Large intestine (tissue), 3 donors: ENCODE data around the gene HERC2. TPM values are rescaled to one million over a fixed set of nuclear protein-coding genes. Genes with fewer than 3 reads are reported as not detected.
"Not testable (repeated sequence)": the region's sequence is repeated elsewhere in the genome, so short reads cannot be mapped to it uniquely, and the experiment has no call there.

Source experiments
- DNase-seq, 2 donors: peaks; one replicate each; pipeline versions ENCODE4 v3.0.0 to v3.0.0-alpha.2; 2013
- H3K27ac ChIP-seq: one replicate; pipeline ENCODE4 v1.5.1; 2013; ENCODE audit warnings: low read length
- H3K27me3 ChIP-seq: 2 replicates; pipeline ENCODE4 v1.6.1; 2013; ENCODE audit warnings: low read length; ENCODE audit not compliant: control insufficient read depth, insufficient read depth
- H3K36me3 ChIP-seq: 2 replicates; pipeline ENCODE4 v1.6.1; 2013; ENCODE audit warnings: low read length; ENCODE audit not compliant: control insufficient read depth, insufficient read depth
- H3K4me1 ChIP-seq: one replicate; pipeline ENCODE4 v1.6.1; 2013; ENCODE audit warnings: low read length; ENCODE audit not compliant: control insufficient read depth, insufficient read depth
- H3K4me3 ChIP-seq: one replicate; pipeline ENCODE4 v1.5.1; 2013; ENCODE audit warnings: low read length
- H3K9me3 ChIP-seq: one replicate; pipeline ENCODE4 v1.6.1; 2013; ENCODE audit warnings: mild to moderate bottlenecking, low read depth, low read length, moderate library complexity; ENCODE audit not compliant: control insufficient read depth
- WGBS: methylation state at CpG from one replicate; pipeline ENCODE4 v1.1.5; 2013; ENCODE audit warnings: low lambda C conversion rate; ENCODE audit not compliant: insufficient coverage; 5-methylcytosine and 5-hydroxymethylcytosine counted together
- polyA plus RNA-seq: library from polyadenylated mRNA; unstranded; fragments of 120-200 nt; gene quantifications from one replicate; pipeline ENCODE4 v1.2.1, GENCODE V29; 2013

Gene HERC2
- polyA plus RNA-seq, 1 donor, result 42.7 TPM

DNA sequence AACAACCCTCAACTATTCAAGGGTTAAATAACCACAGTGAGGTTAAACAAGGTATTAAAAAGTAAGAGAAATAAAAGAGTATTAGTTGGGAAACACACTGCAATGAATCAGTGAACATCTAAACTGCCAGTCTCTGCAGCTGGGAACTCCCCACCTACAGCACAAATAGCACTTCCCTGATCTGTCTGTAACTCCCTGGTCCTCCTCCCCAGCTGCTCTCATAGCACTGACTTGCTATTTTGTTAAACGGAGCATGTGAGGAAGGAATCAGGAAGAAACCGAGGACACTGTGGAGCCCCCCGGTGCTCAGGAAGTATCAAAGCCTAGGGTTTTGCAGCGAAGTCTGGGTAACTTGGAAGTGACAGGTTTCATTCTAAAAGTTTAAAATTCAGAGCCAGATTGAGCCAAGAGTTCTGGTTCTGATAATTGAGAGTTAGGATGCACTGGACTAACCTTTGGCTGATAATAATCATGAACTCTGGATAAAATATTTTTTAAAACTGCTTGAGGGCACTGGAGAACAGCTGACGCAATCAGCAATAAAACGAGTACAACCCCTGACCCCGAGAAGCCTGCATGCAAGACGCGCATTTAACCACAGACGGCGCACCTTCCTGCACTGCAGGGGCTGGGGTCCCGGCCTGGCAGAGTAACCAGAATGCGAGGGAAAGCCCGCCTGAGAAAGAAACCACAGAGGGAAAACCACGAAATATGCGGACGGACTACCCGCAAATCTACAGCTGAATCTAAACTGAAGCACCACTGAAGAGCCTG lies 118.7 kb downstream of the HERC2 start:
- H3K4me1 ChIP-seq, H3K4me3 ChIP-seq, H3K27ac ChIP-seq, DNase-seq, H3K9me3 ChIP-seq, H3K27me3 ChIP-seq: not testable (repeated sequence)
- peaks cover 11% of the 10 kb centered on the region for H3K36me3 ChIP-seq
- no CpG with 5 or more reads among the region's 18 CpGs for WGBS

DNA sequence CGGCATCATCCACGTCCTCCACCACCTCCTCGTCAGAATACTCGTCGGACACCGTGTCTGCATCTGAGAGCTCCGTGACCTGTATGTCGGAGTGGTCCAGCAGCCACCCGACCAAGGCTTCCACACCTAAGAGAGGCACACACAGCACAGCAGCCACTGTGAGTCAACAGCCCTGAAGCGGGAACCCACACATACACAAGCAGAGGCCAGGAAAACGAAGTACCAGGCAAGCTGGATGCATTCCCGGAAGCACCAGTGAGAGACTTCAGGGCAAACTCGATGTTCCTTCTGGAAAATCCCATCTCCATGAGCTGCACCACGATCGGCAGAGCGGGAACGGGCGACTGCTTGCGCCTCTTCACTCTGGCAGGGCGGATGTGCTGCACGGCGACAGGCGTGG lies 119.9 kb downstream of the HERC2 start:
- peaks cover 17% of the 10 kb centered on the region for H3K36me3 ChIP-seq
- not testable (repeated sequence) for DNase-seq, H3K9me3 ChIP-seq, H3K4me1 ChIP-seq, H3K4me3 ChIP-seq, H3K27me3 ChIP-seq, H3K27ac ChIP-seq
- no CpG with 5 or more reads among the region's 23 CpGs for WGBS

DNA sequence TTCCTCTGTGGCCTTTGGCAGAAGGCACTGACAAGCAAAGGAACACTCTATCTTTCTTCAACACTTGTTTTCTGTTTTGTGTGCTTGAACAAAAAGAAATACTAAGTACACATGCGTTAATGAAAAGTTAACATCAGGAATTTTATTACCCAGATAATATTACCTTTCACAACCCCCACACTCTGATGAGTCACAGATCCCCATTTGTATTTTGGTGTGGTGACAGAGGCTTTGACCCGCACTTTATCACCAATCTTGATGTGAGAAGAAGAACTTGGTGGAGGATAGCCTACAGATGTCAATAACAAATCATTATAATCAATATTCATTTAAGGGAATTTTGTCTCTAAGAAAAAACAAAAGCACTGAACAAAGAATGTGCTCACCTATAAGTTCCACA lies 123.8 kb downstream of the HERC2 start:
- no CpG with 5 or more reads among the region's 2 CpGs for WGBS
- not testable (repeated sequence) for H3K27ac ChIP-seq, H3K4me1 ChIP-seq, H3K27me3 ChIP-seq, H3K4me3 ChIP-seq, DNase-seq, H3K9me3 ChIP-seq
- peaks cover 22% of the 10 kb centered on the region for H3K36me3 ChIP-seq

DNA sequence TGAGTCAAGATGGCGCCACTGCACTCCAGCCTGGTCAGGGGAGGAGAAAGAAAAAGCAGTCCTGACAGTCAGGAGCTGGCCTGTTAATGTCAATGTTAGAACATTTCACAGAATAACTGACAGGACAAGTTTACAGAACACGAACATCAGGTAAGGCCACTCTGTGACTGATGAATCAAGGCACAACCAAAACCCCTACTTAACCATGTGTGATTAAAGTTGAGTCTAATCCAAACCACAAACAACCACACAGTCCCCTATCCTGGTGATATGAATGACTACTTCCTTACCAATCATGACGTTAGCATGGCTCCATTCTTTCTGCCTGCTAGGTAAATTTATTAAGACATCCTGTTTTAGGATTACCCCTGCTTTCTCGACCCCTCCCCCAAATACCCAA lies 124.3 kb downstream of the HERC2 start:
- not testable (repeated sequence) for H3K9me3 ChIP-seq, H3K4me1 ChIP-seq, H3K27ac ChIP-seq, DNase-seq, H3K27me3 ChIP-seq, H3K4me3 ChIP-seq
- H3K36me3 ChIP-seq, result peaks cover 23% of the 10 kb centered on the region
- no CpG with 5 or more reads among the region's 4 CpGs for WGBS

DNA sequence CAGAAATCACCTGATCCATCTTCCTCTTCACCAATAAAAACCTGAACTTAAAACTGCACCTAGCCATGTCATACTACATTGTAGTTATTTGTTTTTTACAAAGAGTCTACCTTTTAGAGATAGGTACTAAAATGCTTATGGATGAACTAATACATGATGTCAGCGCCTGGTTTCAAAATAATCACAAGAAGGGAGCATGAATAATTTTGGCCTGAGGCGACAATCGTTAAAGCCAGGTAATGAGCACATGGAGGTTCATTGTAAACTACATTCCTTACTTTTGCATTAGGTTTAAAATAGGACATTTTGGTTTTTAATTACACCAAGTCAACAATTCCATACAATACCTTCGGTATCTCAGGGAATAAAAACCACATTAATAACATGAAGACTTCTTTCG lies 125.4 kb downstream of the HERC2 start:
- no CpG with 5 or more reads among the region's 5 CpGs for WGBS
- not testable (repeated sequence) for H3K4me3 ChIP-seq, H3K27ac ChIP-seq, H3K4me1 ChIP-seq, H3K27me3 ChIP-seq, H3K9me3 ChIP-seq, DNase-seq
- H3K36me3 ChIP-seq, result peaks cover 28% of the 10 kb centered on the region

DNA sequence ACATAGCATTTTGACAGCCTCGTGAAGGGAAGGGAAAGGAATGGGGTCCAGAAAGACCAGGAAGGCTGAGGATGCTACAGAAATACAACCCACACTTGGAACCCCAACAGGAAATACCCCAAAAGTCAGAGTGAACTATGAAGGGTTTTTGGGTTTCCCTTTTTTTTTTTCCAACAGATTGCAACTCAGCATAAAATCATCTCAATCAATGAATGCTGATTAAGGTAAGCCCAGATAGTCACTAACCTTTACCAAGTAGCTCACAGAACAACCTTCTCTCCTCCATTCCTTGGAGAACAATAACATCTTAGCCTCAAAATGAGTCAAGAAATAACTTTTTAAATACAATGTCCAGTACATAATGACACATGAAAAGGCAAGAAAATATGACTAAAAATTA lies 129.2 kb downstream of the HERC2 start:
- no peak overlapping the region for H3K4me3 ChIP-seq
- H3K27me3 ChIP-seq, result no peaks in the 10 kb centered on the region
- DNase-seq, result no peak
- no peaks in the 10 kb centered on the region for H3K9me3 ChIP-seq
- H3K36me3 ChIP-seq, result peaks cover 32% of the 10 kb centered on the region
- H3K4me1 ChIP-seq, result no peaks in the 10 kb centered on the region
- H3K27ac ChIP-seq, result no peak overlapping the region
- no CpG with 5 or more reads among the region's 1 CpG for WGBS

DNA sequence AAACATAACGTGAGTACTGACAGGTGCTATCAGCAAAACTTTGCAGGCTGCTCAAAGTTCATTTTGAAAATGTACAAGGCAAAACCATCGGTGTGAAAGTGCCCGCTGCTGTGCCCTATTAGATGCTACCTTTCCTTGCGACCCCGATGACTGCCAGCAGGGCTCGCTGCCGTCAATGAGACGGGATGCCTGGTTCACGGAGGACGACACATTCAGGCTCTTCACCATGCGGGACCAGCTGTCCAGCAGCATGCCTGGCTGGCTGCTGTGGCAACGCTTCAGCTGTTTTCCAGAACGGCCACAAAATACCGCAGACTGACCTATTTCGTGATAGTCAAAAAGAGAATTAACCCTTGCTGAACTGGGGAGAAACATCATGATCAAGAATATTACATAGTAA lies 130.1 kb downstream of the HERC2 start:
- peak; percentile 24 to 30 for DNase-seq
- peaks cover 32% of the 10 kb centered on the region for H3K36me3 ChIP-seq
- no peaks in the 10 kb centered on the region for H3K27me3 ChIP-seq
- no peaks in the 10 kb centered on the region for H3K4me1 ChIP-seq
- no peak overlapping the region for H3K27ac ChIP-seq
- H3K4me3 ChIP-seq, result no peak overlapping the region
- H3K9me3 ChIP-seq, result no peaks in the 10 kb centered on the region
- WGBS, result 28% methylated on average over 3 of the region's 15 CpGs

DNA sequence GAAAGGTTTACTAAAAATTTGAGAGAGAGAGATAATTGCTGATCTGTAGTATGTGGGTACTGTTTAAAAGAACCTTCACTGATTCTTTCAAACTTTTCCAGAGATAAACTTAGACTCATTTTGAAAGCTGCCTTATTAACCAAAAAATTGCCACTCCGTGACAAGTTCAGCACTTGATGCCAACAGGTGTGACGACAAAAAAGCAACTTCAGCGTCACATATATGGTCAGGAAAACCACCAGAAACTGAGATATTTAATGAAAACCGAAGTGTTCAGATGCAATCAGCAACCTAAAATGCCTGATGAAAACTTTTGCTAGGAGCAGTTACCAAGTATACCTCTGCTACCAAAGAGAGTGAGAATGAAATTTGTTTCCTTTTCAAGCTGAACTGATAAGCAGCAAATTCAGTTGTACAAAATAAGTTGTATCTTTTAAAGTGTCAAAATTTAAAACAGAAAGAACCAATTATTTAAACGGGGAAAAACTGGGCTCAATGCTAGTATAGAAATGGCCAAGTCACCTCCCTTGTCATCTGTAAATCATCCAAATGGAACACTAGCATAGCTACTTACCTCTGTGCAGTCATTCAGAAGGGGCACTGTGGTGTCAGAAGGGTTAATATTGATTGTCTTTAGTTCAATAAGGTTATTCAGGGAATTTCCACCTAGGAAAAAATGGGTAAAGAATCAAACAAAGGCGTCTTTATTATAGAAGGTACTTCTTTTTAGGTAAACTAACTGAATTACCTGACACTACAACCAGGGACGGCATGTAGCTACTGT lies 131.4 kb downstream of the HERC2 start:
- DNase-seq, result no peak
- Histone ChIP-seq H3K4me3 (no peak overlapping the region), H3K9me3 (no peaks in the 10 kb centered on the region), H3K27me3 (no peaks in the 10 kb centered on the region), H3K27ac (no peak overlapping the region), H3K36me3 (peaks cover 40% of the 10 kb centered on the region), H3K4me1 (no peaks in the 10 kb centered on the region)
- 97% methylated on average over 4 of the region's 7 CpGs for WGBS

DNA sequence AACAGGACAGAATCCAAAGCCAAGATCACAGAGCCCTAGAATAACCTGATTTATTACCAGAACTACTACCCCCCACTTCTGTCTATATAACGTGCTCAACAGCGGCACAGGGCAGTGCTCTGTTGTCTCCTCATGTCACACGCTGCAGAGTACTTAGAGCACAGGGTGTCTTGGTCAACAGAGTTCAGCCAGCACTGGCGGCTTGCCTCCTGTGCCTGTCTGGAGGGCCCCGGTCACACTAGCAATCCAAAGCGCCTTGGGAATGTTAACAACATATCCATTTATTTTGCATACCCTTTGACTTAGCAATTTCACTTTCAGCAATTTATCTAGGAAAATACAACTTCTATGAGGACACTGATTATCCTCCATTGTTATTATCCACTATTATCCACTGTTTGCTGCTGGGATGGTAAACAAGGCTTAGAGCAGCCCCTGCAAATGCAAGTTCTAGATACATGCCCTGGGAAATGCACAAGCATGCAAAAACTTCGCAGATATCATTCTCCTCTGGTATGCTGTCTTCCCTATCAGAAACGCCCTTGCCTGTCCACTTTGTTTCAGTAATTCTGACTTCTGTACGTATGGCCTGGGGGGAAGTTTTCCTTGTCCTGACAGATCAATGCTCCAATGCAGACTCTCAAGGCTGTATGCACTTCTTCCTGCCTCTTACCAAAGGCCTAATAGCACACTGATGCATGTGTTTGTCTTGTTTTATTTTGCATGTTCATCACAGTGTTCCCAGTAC lies 136.7 kb downstream of the HERC2 start:
- Histone ChIP-seq H3K36me3 (peaks cover 35% of the 10 kb centered on the region), H3K9me3 (no peaks in the 10 kb centered on the region), H3K27ac (no peak overlapping the region), H3K27me3 (no peaks in the 10 kb centered on the region), H3K4me1 (peaks cover 10% of the 10 kb centered on the region), H3K4me3 (no peak overlapping the region)
- DNase-seq, result no peak
- WGBS, result no CpG with 5 or more reads among the region's 9 CpGs

DNA sequence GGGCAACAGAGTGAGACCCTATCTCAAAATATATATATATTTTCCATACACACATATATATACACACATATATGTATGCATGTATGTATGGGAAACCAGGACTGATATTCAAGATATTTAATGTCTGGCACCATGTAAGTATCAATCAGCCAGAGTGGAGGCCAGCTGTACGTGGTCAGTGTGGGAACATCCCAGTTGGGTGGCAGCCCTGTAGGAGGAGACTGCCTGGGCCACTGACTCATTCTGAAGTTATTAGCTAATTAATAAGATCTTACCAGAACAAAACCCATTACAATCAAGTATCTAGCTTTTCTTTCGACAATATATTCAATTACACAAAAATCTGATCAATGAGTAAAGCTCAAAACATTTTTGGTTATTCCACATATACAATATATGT lies 137.8 kb downstream of the HERC2 start:
- Histone ChIP-seq H3K4me1 (peaks cover 10% of the 10 kb centered on the region), H3K4me3 (no peak overlapping the region), H3K9me3 (no peaks in the 10 kb centered on the region), H3K27ac (no peak overlapping the region), H3K36me3 (peaks cover 43% of the 10 kb centered on the region), H3K27me3 (no peaks in the 10 kb centered on the region)
- DNase-seq, result no peak
- WGBS, result 100% methylated on average over 1 of the region's 2 CpGs
